C4-2B (cell line): ENCODE data around the gene DNAJC27.
A peak's percentile ranks its signal among the peaks of the same experiment; 100 is the strongest.

Source experiments
- ZFX ChIP-seq: fragments of 450-650 bp; IDR thresholded peaks from 2 replicates; pipeline ENCODE4 v1.6.1; 2017
- TF ChIP-seq, protein P1 (sequence below): fragments of 450-650 bp; conservative IDR thresholded peaks from 2 replicates; pipeline ENCODE4 v1.5.1; 2017; ENCODE audit warnings: mild to moderate bottlenecking

- TF ChIP-seq, protein P1, sequence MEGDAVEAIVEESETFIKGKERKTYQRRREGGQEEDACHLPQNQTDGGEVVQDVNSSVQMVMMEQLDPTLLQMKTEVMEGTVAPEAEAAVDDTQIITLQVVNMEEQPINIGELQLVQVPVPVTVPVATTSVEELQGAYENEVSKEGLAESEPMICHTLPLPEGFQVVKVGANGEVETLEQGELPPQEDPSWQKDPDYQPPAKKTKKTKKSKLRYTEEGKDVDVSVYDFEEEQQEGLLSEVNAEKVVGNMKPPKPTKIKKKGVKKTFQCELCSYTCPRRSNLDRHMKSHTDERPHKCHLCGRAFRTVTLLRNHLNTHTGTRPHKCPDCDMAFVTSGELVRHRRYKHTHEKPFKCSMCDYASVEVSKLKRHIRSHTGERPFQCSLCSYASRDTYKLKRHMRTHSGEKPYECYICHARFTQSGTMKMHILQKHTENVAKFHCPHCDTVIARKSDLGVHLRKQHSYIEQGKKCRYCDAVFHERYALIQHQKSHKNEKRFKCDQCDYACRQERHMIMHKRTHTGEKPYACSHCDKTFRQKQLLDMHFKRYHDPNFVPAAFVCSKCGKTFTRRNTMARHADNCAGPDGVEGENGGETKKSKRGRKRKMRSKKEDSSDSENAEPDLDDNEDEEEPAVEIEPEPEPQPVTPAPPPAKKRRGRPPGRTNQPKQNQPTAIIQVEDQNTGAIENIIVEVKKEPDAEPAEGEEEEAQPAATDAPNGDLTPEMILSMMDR: no peak
- peak; percentile 48 for TF ChIP-seq ZFX
Observed at GRCh38 chr2:24971286-24971535, 544 bp downstream of the DNAJC27 start.
